DMS53 (cell line): ENCODE results near the gene GOT1.

Source experiments
- DNase-seq: peaks from one replicate; lab custom pipeline; 2025; lab: John Stamatoyannopoulos, UW

Gene GOT1

GRCh38 chr10:99433378-99434020, 3.1 kb upstream of the GOT1 start:
- peak; percentile 36 for DNase-seq

GRCh38 chr10:99432881-99433280, 2.5 kb upstream of the GOT1 start:
- DNase-seq = no peak

GRCh38 chr10:99432047-99432446, 1.6 kb upstream of the GOT1 start:
- DNase-seq = no peak

- peak; percentile 78 for DNase-seq
Measured at GRCh38 chr10:99431190-99431760, 851 bp upstream of the GOT1 start.

GRCh38 chr10:99430116-99430450, 341 bp downstream of the GOT1 start:
- peak; percentile 75 for DNase-seq

- DNase-seq = peak; percentile 37
Measured at GRCh38 chr10:99429517-99430095, 818 bp downstream of the GOT1 start.

GRCh38 chr10:99427566-99428190, 2.7 kb downstream of the GOT1 start:
- DNase-seq = no peak

GRCh38 chr10:99426689-99427088, 3.7 kb downstream of the GOT1 start:
- no peak for DNase-seq

GRCh38 chr10:99425204-99425603, 5.2 kb downstream of the GOT1 start:
- DNase-seq = no peak

GRCh38 chr10:99424656-99425055, 5.8 kb downstream of the GOT1 start:
- DNase-seq = no peak

- DNase-seq = no peak
Measured at GRCh38 chr10:99422529-99423096, 7.8 kb downstream of the GOT1 start.

- peak; percentile 38 for DNase-seq
Measured at GRCh38 chr10:99421233-99421739, 9.1 kb downstream of the GOT1 start.

GRCh38 chr10:99419688-99420087, 10.7 kb downstream of the GOT1 start:
- DNase-seq = no peak

- no peak for DNase-seq
Measured at GRCh38 chr10:99418910-99419624, 11.4 kb downstream of the GOT1 start.

GRCh38 chr10:99412099-99412498, 18.3 kb downstream of the GOT1 start:
- no peak for DNase-seq

- no peak for DNase-seq
Measured at GRCh38 chr10:99411546-99411945, 18.9 kb downstream of the GOT1 start.

- DNase-seq = no peak
Measured at GRCh38 chr10:99410876-99411275, 19.5 kb downstream of the GOT1 start.

- DNase-seq = no peak
Measured at GRCh38 chr10:99410146-99410545, 20.3 kb downstream of the GOT1 start.

- no peak for DNase-seq
Measured at GRCh38 chr10:99406149-99406548, 24.3 kb downstream of the GOT1 start.

- DNase-seq = no peak
Measured at GRCh38 chr10:99403674-99404073, 26.8 kb downstream of the GOT1 start.

GRCh38 chr10:99399664-99400063, 30.8 kb downstream of the GOT1 start:
- no peak for DNase-seq

- peak; percentile 23 for DNase-seq
Measured at GRCh38 chr10:99396471-99396870, 34.0 kb downstream of the GOT1 start.
